K562 (cell line): ENCODE measurements around the gene B4GALNT2. TPM values are rescaled to one million over a fixed set of nuclear protein-coding genes. Genes with fewer than 3 reads are reported as not detected.
A peak's percentile ranks its signal among the peaks of the same experiment; 100 is the strongest.

Source experiments
- ATF7 ChIP-seq: fragments of 450-650 bp; IDR thresholded peaks from 2 replicates; pipeline ENCODE4 v1.7.1; 2014; ENCODE audit warnings: mild to moderate bottlenecking, moderate library complexity
- CBX3 ChIP-seq, 2 experiments: IDR thresholded peaks; 1 replicate in 1 of 2; 2 replicates in 1 of 2; pipeline ENCODE4 v1.6.1; 2012; ENCODE audit warnings: inconsistent platforms in 2 of 2, low read length in 2 of 2, borderline replicate concordance in 1 of 2, control low read depth in 1 of 2
- CTBP1 ChIP-seq: fragments of 450-650 bp; IDR thresholded peaks from 2 replicates; pipeline ENCODE4 v1.6.1; 2016; ENCODE audit warnings: borderline replicate concordance
- CTCF ChIP-seq, 3 experiments: IDR thresholded peaks in 2 of 3; conservative IDR thresholded peaks in 1 of 3; 2 replicates each; pipeline ENCODE4 v1.5.1; 2011 to 2012; ENCODE audit warnings: low read length in 3 of 3, mild to moderate bottlenecking in 3 of 3, control low read depth in 2 of 3, improper control_type of control experiment in 1 of 3, inconsistent platforms in 1 of 3, low read depth in 1 of 3, mixed read lengths in 1 of 3, moderate library complexity in 1 of 3; ENCODE audit not compliant: insufficient read depth in 2 of 3
- GTF2B ChIP-seq: IDR thresholded peaks from 2 replicates; pipeline ENCODE4 v1.6.1; 2011; ENCODE audit not compliant: insufficient read length; ENCODE audit errors: extremely low read depth
- HDGF ChIP-seq: fragments of 450-650 bp; IDR thresholded peaks from 2 replicates; pipeline ENCODE4 v1.6.1; 2016
- HMBOX1 ChIP-seq: sonication (generic); IDR thresholded peaks from 2 replicates; pipeline ENCODE4 v1.6.1; 2016
- LEF1 ChIP-seq: fragments of 450-650 bp; IDR thresholded peaks from 2 replicates; pipeline ENCODE4 v1.6.1; 2016; ENCODE audit warnings: mild to moderate bottlenecking
- NEUROD1 ChIP-seq: fragments of 150-350 bp; IDR thresholded peaks from 2 replicates; pipeline ENCODE4 v1.6.1; 2014; ENCODE audit warnings: borderline replicate concordance, low read length, low read depth; ENCODE audit not compliant: partially characterized antibody
- PBX2 ChIP-seq, 2 experiments: IDR thresholded peaks in 1 of 2; conservative IDR thresholded peaks in 1 of 2; 2 replicates each; pipeline ENCODE4 v1.6.1; 2016; ENCODE audit warnings: low read depth in 2 of 2, mild to moderate bottlenecking in 1 of 2, missing compliant biosample characterization in 1 of 2, missing genetic modification characterization in 1 of 2, moderate library complexity in 1 of 2
- STAT5A ChIP-seq: IDR thresholded peaks from 2 replicates; pipeline ENCODE4 v1.6.1; 2012; ENCODE audit warnings: low read length, inconsistent platforms, borderline replicate concordance
- TEAD2 ChIP-seq: fragments of 450-650 bp; IDR thresholded peaks from 2 replicates; pipeline ENCODE4 v1.6.1; 2016; ENCODE audit warnings: missing genetic modification characterization, control low read depth, missing compliant biosample characterization
- ZFP30 ChIP-seq: fragments of 250-450 bp; sonication (Bioruptor Pico); IDR thresholded peaks from 2 replicates; pipeline ENCODE4 v1.8.0; 2022; ENCODE audit warnings: moderate library complexity, mild to moderate bottlenecking, inconsistent platforms, borderline replicate concordance
- ZNF165 ChIP-seq: fragments of 250-450 bp; sonication (Bioruptor Pico); IDR thresholded peaks from 2 replicates; pipeline ENCODE4 v1.4.0; 2020; ENCODE audit warnings: borderline replicate concordance
- ZNF175 ChIP-seq: fragments of 200-800 bp; sonication (Bioruptor generic); IDR thresholded peaks from 2 replicates; pipeline ENCODE4 v1.6.1; 2016; ENCODE audit warnings: low read depth, mild to moderate bottlenecking, missing genetic modification characterization, missing compliant biosample characterization
- ZNF592 ChIP-seq: fragments of 450-650 bp; IDR thresholded peaks from 2 replicates; pipeline ENCODE4 v1.6.1; 2017; ENCODE audit warnings: antibody characterized with exemption, mild to moderate bottlenecking
- ZNF785 ChIP-seq: fragments of 250-450 bp; sonication (Bioruptor Pico); IDR thresholded peaks from 2 replicates; pipeline ENCODE4 v1.4.0; 2020; ENCODE audit warnings: mild to moderate bottlenecking
- polyA plus RNA-seq, 8 experiments: library from polyadenylated mRNA; depleted of rRNA in 4 of 8; stranded (reverse) in 5 of 8; unstranded in 3 of 8; fragments of >200 nt; fragmentation: Nextera tagmentation in 2 of 8; fragmentation: Illumina TruSeq in 1 of 8; extraction: Ambion mirVana in 2 of 8; extraction: Trizol in 1 of 8; gene quantifications; 2 replicates each; pipeline versions ENCODE4 v1.2.1 to v1.2.3, GENCODE V29; 2011 to 2014; ENCODE audit warnings: inconsistent platforms in 1 of 8, missing spikeins in 1 of 8
- total RNA-seq, 7 experiments: library from RNA; depleted of rRNA in 6 of 7; stranded (reverse); fragments of >200 nt in 6 of 7; fragmentation: Illumina TruSeq in 2 of 7; extraction: Trizol in 2 of 7; gene quantifications; 2 replicates each; pipeline versions ENCODE4 v1.2.1 to v1.2.3, GENCODE V29; 2011 to 2021; ENCODE audit warnings: low replicate concordance in 1 of 7

Gene B4GALNT2
- total and polyA plus RNA-seq, 9 of the 15 experiments (the other 6 are each of a cell fraction or from before 2014, with no cell fraction given): not detected

GRCh38 chr17:49197346-49197998 is 64.9 kb downstream of the B4GALNT2 start (continued):
- TF ChIP-seq ZNF175: no peak
- TF ChIP-seq ZNF592: peak; percentile 33; the same call in 1 of the 2 replicates
- no peak for TF ChIP-seq STAT5A
- no peak for TF ChIP-seq ATF7
- no peak for TF ChIP-seq LEF1
- peak; percentile 29; the same call in 1 of the 2 replicates for TF ChIP-seq TEAD2
- TF ChIP-seq ZFP30 (CRISPR knock-in tag): no peak
- TF ChIP-seq CBX3 (IDR thresholded peaks at IDR 0.05; ENCODE audit: borderline replicate concordance in 1 of 2, low read length in 2 of 2): no peak
- no peak for TF ChIP-seq PBX2 (CRISPR knock-in tag; IDR thresholded peaks at IDR 0.05; ENCODE audit: low read depth)
- 0 out of 2 replicates have a peak, but pooled peaks have one; percentile 6 for TF ChIP-seq PBX2 (tag; conservative IDR thresholded peaks at IDR 0.05; ENCODE audit: low read depth)
- peak in 1 of 3 experiments; percentile 10; a peak in 1 of 6 replicates for TF ChIP-seq CTCF (IDR thresholded peaks at IDR 0.05 in 2 of 3, conservative IDR thresholded peaks at IDR 0.05 in 1 of 3; ENCODE audit: insufficient read depth in 2 of 3, low read depth in 1 of 3, low read length in 3 of 3)
- TF ChIP-seq CTBP1: no peak
- TF ChIP-seq HDGF: no peak
- TF ChIP-seq GTF2B: no peak
- no peak for TF ChIP-seq ZNF165
- TF ChIP-seq HMBOX1: no peak
- TF ChIP-seq ZNF785 (CRISPR knock-in tag): no peak
- no peak for TF ChIP-seq NEUROD1
